H1 (cell line): ENCODE results near the gene GARNL3. TPM values are rescaled to one million over a fixed set of nuclear protein-coding genes. Genes with fewer than 3 reads are reported as not detected.
A peak's percentile ranks its signal among the peaks of the same experiment; 100 is the strongest.

Source experiments
- CTCF ChIA-PET: fragments of 300-600 bp; sonication (Branson Sonifier 250); formaldehyde crosslinking; loops from one replicate; lab custom pipeline; 2021; ENCODE audit not compliant: partially characterized antibody; lab: Charles Lee
- POLR2A ChIA-PET: fragments of 300-600 bp; sonication (Branson Sonifier 250); formaldehyde crosslinking; loops from one replicate; lab custom pipeline; 2021; ENCODE audit warnings: inconsistent platforms; ENCODE audit not compliant: partially characterized antibody; lab: Charles Lee
- DNase-seq, 2 experiments: peaks; one replicate each; pipeline versions ENCODE4 v3.0.0 to v3.0.0-alpha.2; 2010 to 2022; ENCODE audit warnings: low spot score in 2 of 2, low read depth in 1 of 2, mixed read lengths in 1 of 2
- FAIRE-seq: peaks from 2 replicates; lab custom pipeline; 2011; peaks lifted over from hg19 to GRCh38; lab: Jason Lieb, UNC
- H2AFZ ChIP-seq: 2 replicates; pipeline ENCODE4 v1.8.1; 2012; ENCODE audit warnings: low read length, inconsistent platforms
- H2AK5ac ChIP-seq: 2 replicates; pipeline ENCODE4 v1.6.1; 2013; ENCODE audit warnings: low read depth, low read length
- H2BK120ac ChIP-seq: replicated peaks from 2 replicates; pipeline ENCODE3; 2013; ENCODE audit warnings: low read depth, low read length, inconsistent platforms
- H2BK12ac ChIP-seq: 2 replicates; pipeline ENCODE4 v1.6.1; 2013; ENCODE audit warnings: low read depth, low read length
- H2BK15ac ChIP-seq: 2 replicates; pipeline ENCODE4 v1.6.1; 2013; ENCODE audit warnings: low read length
- H2BK20ac ChIP-seq: 2 replicates; pipeline ENCODE4 v1.6.1; 2013; ENCODE audit warnings: low read length
- H2BK5ac ChIP-seq: 2 replicates; pipeline ENCODE4 v1.6.1; 2013; ENCODE audit warnings: low read depth, low read length
- H3K14ac ChIP-seq: 2 replicates; pipeline ENCODE4 v1.6.1; 2013; ENCODE audit warnings: inconsistent platforms; ENCODE audit not compliant: insufficient read length
- H3K18ac ChIP-seq: 2 replicates; pipeline ENCODE4 v1.6.1; 2013; ENCODE audit warnings: low read length; ENCODE audit errors: extremely low read depth
- H3K23ac ChIP-seq: 2 replicates; pipeline ENCODE4 v1.6.1; 2013; ENCODE audit warnings: inconsistent platforms; ENCODE audit not compliant: insufficient read length
- H3K23me2 ChIP-seq: 2 replicates; pipeline ENCODE4 v1.6.1; 2013; ENCODE audit warnings: low read depth, low read length
- H3K27ac ChIP-seq: 2 replicates; pipeline ENCODE4 v1.6.1; 2011; ENCODE audit warnings: low read depth, low read length, inconsistent platforms
- H3K27me3 ChIP-seq, 4 experiments: replicated peaks in 1 of 4; 1 replicate in 1 of 4; 2 replicates in 3 of 4; pipeline versions ENCODE4 v1.6.1 to v1.8.1; 2011 to 2013; ENCODE audit warnings: low read length in 3 of 4, mild to moderate bottlenecking in 3 of 4, inconsistent platforms in 2 of 4, mixed read lengths in 2 of 4, moderate library complexity in 1 of 4; ENCODE audit not compliant: control insufficient read depth in 3 of 4, insufficient read depth in 3 of 4; ENCODE audit errors: extremely low read depth in 1 of 4
- H3K36me3 ChIP-seq, 4 experiments: 2 replicates each; pipeline versions ENCODE4 v1.6.1 to v1.8.1; 2011 to 2013; ENCODE audit warnings: mild to moderate bottlenecking in 4 of 4, low read length in 3 of 4, moderate library complexity in 2 of 4, control low read depth in 1 of 4, inconsistent platforms in 1 of 4; ENCODE audit not compliant: insufficient read depth in 4 of 4, control insufficient read depth in 2 of 4
- H3K4ac ChIP-seq: replicated peaks from 2 replicates; pipeline ENCODE3; 2013; ENCODE audit warnings: low read length, low read depth, mixed read lengths, inconsistent platforms; ENCODE audit not compliant: insufficient read length
- H3K4me1 ChIP-seq, 4 experiments: replicated peaks in 1 of 4; 1 replicate in 1 of 4; 2 replicates in 3 of 4; pipeline versions ENCODE4 v1.6.1 to v1.8.1; 2011 to 2013; ENCODE audit warnings: low read length in 3 of 4, inconsistent platforms in 2 of 4, mixed read lengths in 1 of 4; ENCODE audit not compliant: insufficient read depth in 4 of 4, control insufficient read depth in 3 of 4
- H3K4me2 ChIP-seq, 2 experiments: 2 replicates each; pipeline versions ENCODE4 v1.6.1 to v1.8.1; 2011 to 2013; ENCODE audit warnings: low read depth in 2 of 2, low read length in 2 of 2, control low read depth in 1 of 2, inconsistent platforms in 1 of 2, mild to moderate bottlenecking in 1 of 2; ENCODE audit not compliant: insufficient read depth in 1 of 2
- H3K4me3 ChIP-seq, 4 experiments: fragments of 200-600, 300-600 bp in 1 of 4; sonication (generic), shearing (Covaris generic), sonication (Bioruptor Twin) in 1 of 4; 2 replicates each; pipeline versions ENCODE4 v1.5.1 to v1.8.1; 2011 to 2016; ENCODE audit warnings: low read length in 4 of 4, low read depth in 3 of 4, control low read depth in 2 of 4, inconsistent platforms in 2 of 4, mild to moderate bottlenecking in 2 of 4, mixed read lengths in 1 of 4, moderate library complexity in 1 of 4; ENCODE audit not compliant: insufficient read depth in 2 of 4; ENCODE audit errors: extremely low read depth in 1 of 4
- H3K56ac ChIP-seq: replicated peaks from 2 replicates; pipeline ENCODE3; 2013; ENCODE audit warnings: low read depth, mild to moderate bottlenecking, mixed read lengths, low read length, inconsistent platforms; ENCODE audit not compliant: insufficient read length
- H3K79me1 ChIP-seq: 2 replicates; pipeline ENCODE4 v1.6.1; 2013; ENCODE audit warnings: low read depth, low read length, control low read depth
- H3K79me2 ChIP-seq, 2 experiments: 2 replicates each; pipeline versions ENCODE4 v1.6.1 to v1.8.1; 2012 to 2013; ENCODE audit warnings: low read length in 2 of 2, mild to moderate bottlenecking in 2 of 2, inconsistent platforms in 1 of 2; ENCODE audit not compliant: insufficient read depth in 2 of 2, control insufficient read depth in 1 of 2
- H3K9ac ChIP-seq, 4 experiments: replicated peaks in 1 of 4; 1 replicate in 1 of 4; 2 replicates in 3 of 4; pipeline versions ENCODE4 v1.6.1 to v1.8.1; 2011 to 2013; ENCODE audit warnings: low read depth in 3 of 4, low read length in 3 of 4, control low read depth in 2 of 4, mild to moderate bottlenecking in 2 of 4, moderate library complexity in 2 of 4, inconsistent platforms in 1 of 4; ENCODE audit errors: extremely low read depth in 1 of 4
- H3K9me3 ChIP-seq, 2 experiments: 2 replicates each; pipeline versions ENCODE4 v1.6.1 to v1.8.1; 2012 to 2013; ENCODE audit warnings: mild to moderate bottlenecking in 2 of 2, moderate library complexity in 2 of 2, control low read depth in 1 of 2, inconsistent platforms in 1 of 2, low read depth in 1 of 2, low read length in 1 of 2, mixed read lengths in 1 of 2; ENCODE audit not compliant: insufficient read depth in 2 of 2
- H4K20me1 ChIP-seq, 2 experiments: replicated peaks in 1 of 2; 2 replicates each; pipeline versions ENCODE3 to v1.8.1; 2011 to 2013; ENCODE audit warnings: inconsistent platforms in 2 of 2, low read length in 2 of 2, mild to moderate bottlenecking in 1 of 2; ENCODE audit not compliant: insufficient read depth in 2 of 2, control insufficient read depth in 1 of 2
- H4K5ac ChIP-seq: 2 replicates; pipeline ENCODE4 v1.6.1; 2013; ENCODE audit warnings: low read length, low read depth, mixed read lengths, inconsistent platforms; ENCODE audit not compliant: insufficient read length
- H4K8ac ChIP-seq: 2 replicates; pipeline ENCODE4 v1.8.0; 2013; ENCODE audit warnings: mild to moderate bottlenecking, moderate library complexity, low read length, inconsistent platforms; ENCODE audit not compliant: insufficient read depth; ENCODE audit errors: extremely low read depth
- H4K91ac ChIP-seq: replicated peaks from 2 replicates; pipeline ENCODE3; 2013; ENCODE audit warnings: low read length, mixed read lengths, inconsistent platforms; ENCODE audit not compliant: insufficient read length
- CHD2 ChIP-seq: IDR thresholded peaks from 2 replicates; pipeline ENCODE4 v1.6.1; 2012; ENCODE audit warnings: low read length, improper control_type of control experiment
- E2F6 ChIP-seq: IDR thresholded peaks from 2 replicates; pipeline ENCODE4 v1.6.1; 2012; ENCODE audit warnings: inconsistent platforms
- EP300 ChIP-seq, 2 experiments: IDR thresholded peaks; 1 replicate in 1 of 2; 2 replicates in 1 of 2; pipeline ENCODE4 v1.6.1; 2011 to 2012; ENCODE audit warnings: low read depth in 2 of 2, low read length in 2 of 2, mild to moderate bottlenecking in 2 of 2, borderline replicate concordance in 1 of 2, inconsistent platforms in 1 of 2, moderate library complexity in 1 of 2
- HDAC2 ChIP-seq, 2 experiments: fragments of 300-600 bp in 1 of 2; sonication (generic) in 1 of 2; IDR thresholded peaks; 2 replicates each; pipeline ENCODE4 v1.6.1; 2011 to 2012; ENCODE audit warnings: low read depth in 2 of 2, low read length in 2 of 2, mild to moderate bottlenecking in 2 of 2, moderate library complexity in 2 of 2, borderline replicate concordance in 1 of 2, inconsistent platforms in 1 of 2
- MAX ChIP-seq: IDR thresholded peaks from 2 replicates; pipeline ENCODE4 v1.6.1; 2012; ENCODE audit warnings: inconsistent platforms
- RAD21 ChIP-seq, 2 experiments: IDR thresholded peaks in 1 of 2; conservative IDR thresholded peaks in 1 of 2; 2 replicates each; pipeline ENCODE4 v1.6.1; 2011; ENCODE audit warnings: low read depth in 2 of 2, low read length in 2 of 2, improper control_type of control experiment in 1 of 2, inconsistent platforms in 1 of 2, mild to moderate bottlenecking in 1 of 2, moderate library complexity in 1 of 2
- SAP30 ChIP-seq: fragments of 300-600 bp; sonication (generic); IDR thresholded peaks from 2 replicates; pipeline ENCODE4 v1.7.1; 2012; ENCODE audit warnings: low read length, moderate library complexity, mild to moderate bottlenecking, inconsistent platforms; ENCODE audit not compliant: insufficient read depth, insufficient replicate concordance
- SRF ChIP-seq: IDR thresholded peaks from 2 replicates; pipeline ENCODE4 v1.6.1; 2011; ENCODE audit warnings: mild to moderate bottlenecking, low read depth, low read length, moderate library complexity
- WGBS, 2 experiments: shearing (Covaris generic) in 1 of 2; methylation state at CpG; one replicate each; pipeline versions ENCODE4 v1.1.6 to v1.1.7; 2013 to 2015; ENCODE audit warnings: low lambda C conversion rate in 2 of 2, mixed read lengths in 2 of 2, inconsistent platforms in 1 of 2, low coverage in 1 of 2, missing lambda C conversion rate in 1 of 2; ENCODE audit not compliant: insufficient replicate concordance in 2 of 2, insufficient coverage in 1 of 2, insufficient read length in 1 of 2; ENCODE audit errors: extremely low coverage in 1 of 2, missing lambda C conversion rate in 1 of 2; 5-methylcytosine and 5-hydroxymethylcytosine counted together
- polyA plus RNA-seq, 7 experiments: library from polyadenylated mRNA; depleted of rRNA in 3 of 7; stranded (reverse) in 5 of 7; unstranded in 2 of 7; fragments of >200 nt in 5 of 7; fragments of 200-250 nt in 2 of 7; gene quantifications; 1 replicate in 5 of 7; 2 replicates in 1 of 7; 4 replicates in 1 of 7; pipeline versions ENCODE4 v1.2.1 to v1.2.3, GENCODE V29; 2011 to 2013; ENCODE audit warnings: missing spikeins in 2 of 7, mixed read lengths in 2 of 7
- total RNA-seq: library from RNA; stranded (reverse); fragmentation: NEBNext Ultra II Directional; extraction: Animal tissue kit (Norgen Biotek cat#: 25700); gene quantifications from 2 replicates; pipeline ENCODE4 v1.2.1, GENCODE V29; 2021

GARNL3 gene
- total and polyA plus RNA-seq, 2 of the 8 experiments (the other 6 are each of a cell fraction or from before 2014, with no cell fraction given) = 6.5 to 18.3 TPM

GRCh38 chr9:127360250-127360649 lies 95.7 kb downstream of the GARNL3 start:
- Histone ChIP-seq H3K36me3 (peaks cover 0 to 7% (median 0%) of the 10 kb centered on the region in 4 experiments; a peak in 2 of 8 replicates), H2AK5ac (no peak overlapping the region), H3K4me1 (peaks cover 0 to 4% (median 2%) of the 10 kb centered on the region in 4 experiments; a peak in 5 of 7 replicates), H2BK20ac (no peak overlapping the region), H2BK15ac (no peak overlapping the region), H2AFZ (no peak overlapping the region), H2BK12ac (no peak overlapping the region), H3K9me3 (no peaks in the 10 kb centered on the region), H3K4ac (no peak overlapping the region), H3K9ac (no peak overlapping the region), H4K8ac (no peak overlapping the region), H3K27ac (no peak overlapping the region), H3K27me3 (no peaks in the 10 kb centered on the region), H4K20me1 (no peaks in the 10 kb centered on the region), H3K23me2 (no peaks in the 10 kb centered on the region), H3K79me2 (no peaks in the 10 kb centered on the region), H3K14ac (no peak overlapping the region), H3K4me2 (no peak overlapping the region), H3K79me1 (no peaks in the 10 kb centered on the region), H2BK120ac (no peak overlapping the region), H3K23ac (no peak overlapping the region), H3K56ac (no peak overlapping the region), H4K5ac (no peak overlapping the region), H4K91ac (peak overlapping the region; percentile 62), H2BK5ac (no peak overlapping the region), H3K4me3 (no peak overlapping the region), H3K18ac (no peak overlapping the region)
- WGBS, 2 experiments = 90% methylated on average over 8 of the region's 8 CpGs; no CpG with 5 or more reads in 1 of the 2 experiments
- POLR2A ChIA-PET = interaction anchor here (0.8 to 2.7 kb wide), 3 partner anchors 10 to 91 kb away, joined by 4 to 11 read pairs (median 6); partner anchors contain the start of genes LRSAM1 and RPL12
- no peak for DNase-seq
- CTCF ChIA-PET = interaction anchor here (0.6 to 2.5 kb wide), 21 partner anchors 10 to 206 kb away, joined by 3 to 33 read pairs (median 4); partner anchors contain the start of genes SLC2A8 and ZNF79
- no peak for FAIRE-seq
- TF ChIP-seq E2F6 = no peak
- TF ChIP-seq HDAC2 (IDR thresholded peaks at IDR 0.05; ENCODE audit: borderline replicate concordance in 1 of 2, low read depth in 2 of 2, low read length in 2 of 2) = no peak
- TF ChIP-seq EP300 (IDR thresholded peaks at IDR 0.05; ENCODE audit: borderline replicate concordance in 1 of 2, low read depth in 2 of 2, low read length in 2 of 2) = no peak
- TF ChIP-seq SRF = no peak
- TF ChIP-seq MAX = no peak
- no peak for TF ChIP-seq CHD2
- no peak for TF ChIP-seq RAD21 (IDR thresholded peaks at IDR 0.05 in 1 of 2, conservative IDR thresholded peaks at IDR 0.05 in 1 of 2; ENCODE audit: low read depth in 2 of 2, low read length in 2 of 2)
- no peak for TF ChIP-seq SAP30
